ENCODE results near the gene ARHGAP8.
"Not testable (repeated sequence)": the region's sequence is repeated elsewhere in the genome, so short reads cannot be mapped to it uniquely, and the experiment has no call there.

Gene ARHGAP8

GRCh38 chr22:44741929-44742328 is 10.4 kb upstream of the ARHGAP8 start:
- peaks cover 7% of the 10 kb centered on the region for H3K27me3 Mint-ChIP-seq
- H3K4me1 Mint-ChIP-seq (ENCODE audit: low read depth), result no peaks in the 10 kb centered on the region
- no peak overlapping the region for H3K4me3 Mint-ChIP-seq
- no peaks in the 10 kb centered on the region for H3K36me3 Mint-ChIP-seq (ENCODE audit: low read depth)
- H3K27ac Mint-ChIP-seq, result no peak overlapping the region
- no peaks in the 10 kb centered on the region for H3K9me3 Mint-ChIP-seq

GRCh38 chr22:44743247-44743646 is 9.1 kb upstream of the ARHGAP8 start:
- no peak overlapping the region for H3K27ac Mint-ChIP-seq
- H3K9me3 Mint-ChIP-seq, result no peaks in the 10 kb centered on the region
- peaks cover 10% of the 10 kb centered on the region for H3K27me3 Mint-ChIP-seq
- no peak overlapping the region for H3K4me3 Mint-ChIP-seq
- no peaks in the 10 kb centered on the region for H3K36me3 Mint-ChIP-seq (ENCODE audit: low read depth)
- H3K4me1 Mint-ChIP-seq (ENCODE audit: low read depth), result no peaks in the 10 kb centered on the region

GRCh38 chr22:44743804-44744211 is 8.6 kb upstream of the ARHGAP8 start:
- Mint-ChIP-seq H3K27me3 (peaks cover 10% of the 10 kb centered on the region), H3K36me3 (ENCODE audit: low read depth) (no peaks in the 10 kb centered on the region), H3K27ac (no peak overlapping the region), H3K9me3 (no peaks in the 10 kb centered on the region), H3K4me1 (ENCODE audit: low read depth) (no peaks in the 10 kb centered on the region), H3K4me3 (no peak overlapping the region)

- H3K4me3 Mint-ChIP-seq, result no peak overlapping the region
- H3K27me3 Mint-ChIP-seq, result peaks cover 19% of the 10 kb centered on the region
- H3K9me3 Mint-ChIP-seq, result no peaks in the 10 kb centered on the region
- H3K27ac Mint-ChIP-seq, result no peak overlapping the region
- no peaks in the 10 kb centered on the region for H3K36me3 Mint-ChIP-seq (ENCODE audit: low read depth)
- H3K4me1 Mint-ChIP-seq (ENCODE audit: low read depth), result no peaks in the 10 kb centered on the region
Measured at GRCh38 chr22:44745853-44746789, 6.3 kb upstream of the ARHGAP8 start.

GRCh38 chr22:44747784-44748127 is 4.6 kb upstream of the ARHGAP8 start:
- H3K27ac Mint-ChIP-seq; H3K4me3 Mint-ChIP-seq; H3K9me3 Mint-ChIP-seq; H3K4me1 Mint-ChIP-seq (ENCODE audit: low read depth); H3K36me3 Mint-ChIP-seq (ENCODE audit: low read depth): not testable (repeated sequence)
- H3K27me3 Mint-ChIP-seq, result peaks cover 25% of the 10 kb centered on the region

GRCh38 chr22:44748524-44748923 is 3.9 kb upstream of the ARHGAP8 start:
- no peak overlapping the region for H3K4me3 Mint-ChIP-seq
- H3K27ac Mint-ChIP-seq, result no peak overlapping the region
- H3K36me3 Mint-ChIP-seq (ENCODE audit: low read depth), result no peaks in the 10 kb centered on the region
- H3K4me1 Mint-ChIP-seq (ENCODE audit: low read depth), result peaks cover 6% of the 10 kb centered on the region
- H3K27me3 Mint-ChIP-seq, result peaks cover 31% of the 10 kb centered on the region
- H3K9me3 Mint-ChIP-seq, result no peaks in the 10 kb centered on the region

- Mint-ChIP-seq H3K27me3 (peaks cover 49% of the 10 kb centered on the region), H3K36me3 (ENCODE audit: low read depth) (no peaks in the 10 kb centered on the region), H3K27ac (no peak overlapping the region), H3K4me1 (ENCODE audit: low read depth) (peaks cover 6% of the 10 kb centered on the region), H3K9me3 (no peaks in the 10 kb centered on the region), H3K4me3 (no peak overlapping the region)
Measured at GRCh38 chr22:44750481-44750880, 1.9 kb upstream of the ARHGAP8 start.

GRCh38 chr22:44753189-44754042 is 1.0 kb downstream of the ARHGAP8 start:
- no peaks in the 10 kb centered on the region for H3K9me3 Mint-ChIP-seq
- peak overlapping the region; percentile 56 for H3K4me3 Mint-ChIP-seq
- peaks cover 6% of the 10 kb centered on the region for H3K4me1 Mint-ChIP-seq (ENCODE audit: low read depth)
- peaks cover 44% of the 10 kb centered on the region for H3K27me3 Mint-ChIP-seq
- no peak overlapping the region for H3K27ac Mint-ChIP-seq
- no peaks in the 10 kb centered on the region for H3K36me3 Mint-ChIP-seq (ENCODE audit: low read depth)

- Mint-ChIP-seq H3K36me3 (ENCODE audit: low read depth) (no peaks in the 10 kb centered on the region), H3K9me3 (no peaks in the 10 kb centered on the region), H3K27ac (no peak overlapping the region), H3K4me3 (no peak overlapping the region), H3K4me1 (ENCODE audit: low read depth) (peaks cover 6% of the 10 kb centered on the region), H3K27me3 (peaks cover 48% of the 10 kb centered on the region)
Measured at GRCh38 chr22:44754998-44755397, 2.6 kb downstream of the ARHGAP8 start.

- no peaks in the 10 kb centered on the region for H3K9me3 Mint-ChIP-seq
- H3K4me3 Mint-ChIP-seq, result no peak overlapping the region
- H3K27me3 Mint-ChIP-seq, result peaks cover 45% of the 10 kb centered on the region
- H3K4me1 Mint-ChIP-seq (ENCODE audit: low read depth), result peaks cover 6% of the 10 kb centered on the region
- no peaks in the 10 kb centered on the region for H3K36me3 Mint-ChIP-seq (ENCODE audit: low read depth)
- H3K27ac Mint-ChIP-seq, result no peak overlapping the region
Measured at GRCh38 chr22:44755417-44755816, 3.0 kb downstream of the ARHGAP8 start.

GRCh38 chr22:44755956-44756361 is 3.6 kb downstream of the ARHGAP8 start:
- H3K9me3 Mint-ChIP-seq, result no peaks in the 10 kb centered on the region
- peaks cover 43% of the 10 kb centered on the region for H3K27me3 Mint-ChIP-seq
- H3K4me3 Mint-ChIP-seq, result no peak overlapping the region
- no peak overlapping the region for H3K27ac Mint-ChIP-seq
- H3K36me3 Mint-ChIP-seq (ENCODE audit: low read depth), result no peaks in the 10 kb centered on the region
- peaks cover 6% of the 10 kb centered on the region for H3K4me1 Mint-ChIP-seq (ENCODE audit: low read depth)

GRCh38 chr22:44758344-44758973 is 6.1 kb downstream of the ARHGAP8 start:
- peaks cover 31% of the 10 kb centered on the region for H3K27me3 Mint-ChIP-seq

GRCh38 chr22:44759001-44759400 is 6.6 kb downstream of the ARHGAP8 start:
- no peaks in the 10 kb centered on the region for H3K36me3 Mint-ChIP-seq (ENCODE audit: low read depth)
- peaks cover 27% of the 10 kb centered on the region for H3K27me3 Mint-ChIP-seq
- H3K9me3 Mint-ChIP-seq, result peaks cover 10% of the 10 kb centered on the region
- no peaks in the 10 kb centered on the region for H3K4me1 Mint-ChIP-seq (ENCODE audit: low read depth)
- no peak overlapping the region for H3K4me3 Mint-ChIP-seq
- H3K27ac Mint-ChIP-seq, result no peak overlapping the region

More at GRCh38 chr22:44758344-44758973, 6.1 kb downstream of the ARHGAP8 start:
- Mint-ChIP-seq H3K4me1 (ENCODE audit: low read depth) (no peaks in the 10 kb centered on the region), H3K4me3 (no peak overlapping the region), H3K9me3 (peaks cover 10% of the 10 kb centered on the region), H3K27ac (no peak overlapping the region), H3K36me3 (ENCODE audit: low read depth) (no peaks in the 10 kb centered on the region)

GRCh38 chr22:44759430-44760310 is 7.3 kb downstream of the ARHGAP8 start:
- H3K4me3 Mint-ChIP-seq, result no peak overlapping the region
- no peaks in the 10 kb centered on the region for H3K4me1 Mint-ChIP-seq (ENCODE audit: low read depth)
- no peaks in the 10 kb centered on the region for H3K36me3 Mint-ChIP-seq (ENCODE audit: low read depth)
- peaks cover 10% of the 10 kb centered on the region for H3K9me3 Mint-ChIP-seq
- no peak overlapping the region for H3K27ac Mint-ChIP-seq
- peaks cover 23% of the 10 kb centered on the region for H3K27me3 Mint-ChIP-seq
